Measurements from ENCODE around the gene SLC26A11.
A peak's percentile ranks its signal among the peaks of the same experiment; 100 is the strongest.
"Not testable (repeated sequence)": the region's sequence is repeated elsewhere in the genome, so short reads cannot be mapped to it uniquely, and the experiment has no call there.

Gene SLC26A11

DNA sequence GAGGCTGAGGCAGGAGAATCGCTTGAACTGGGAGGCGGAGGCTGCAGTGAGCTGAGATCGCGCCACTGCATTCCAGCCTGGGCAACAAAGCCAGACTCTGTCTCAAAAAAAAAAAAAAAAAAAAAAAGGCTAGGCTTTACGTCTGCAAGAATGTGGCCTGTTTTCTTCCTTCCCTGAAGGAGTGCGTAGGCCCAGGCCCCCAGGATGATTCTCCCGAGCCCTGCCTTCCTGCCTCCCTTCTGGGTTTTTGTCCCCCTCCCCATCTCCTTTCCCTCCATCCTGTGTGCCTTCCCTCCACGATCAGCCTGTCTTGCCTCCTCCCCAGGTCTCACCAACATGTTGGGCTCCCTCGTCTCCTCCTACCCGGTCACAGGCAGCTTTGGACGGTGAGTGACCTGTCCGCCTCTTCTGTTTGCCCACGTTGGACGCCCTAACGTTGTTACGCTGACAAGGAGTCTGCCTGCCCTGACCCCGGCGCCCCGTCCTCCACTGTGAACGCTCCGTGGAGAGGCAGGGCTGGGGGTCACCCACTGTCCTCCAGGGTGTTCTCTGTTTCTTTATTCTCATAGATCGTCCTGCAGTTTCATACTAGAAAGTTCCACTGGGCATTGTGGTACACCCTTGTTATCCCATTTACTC, 24.8 kb downstream of the SLC26A11 start:
- no peak for DNase-seq

DNA sequence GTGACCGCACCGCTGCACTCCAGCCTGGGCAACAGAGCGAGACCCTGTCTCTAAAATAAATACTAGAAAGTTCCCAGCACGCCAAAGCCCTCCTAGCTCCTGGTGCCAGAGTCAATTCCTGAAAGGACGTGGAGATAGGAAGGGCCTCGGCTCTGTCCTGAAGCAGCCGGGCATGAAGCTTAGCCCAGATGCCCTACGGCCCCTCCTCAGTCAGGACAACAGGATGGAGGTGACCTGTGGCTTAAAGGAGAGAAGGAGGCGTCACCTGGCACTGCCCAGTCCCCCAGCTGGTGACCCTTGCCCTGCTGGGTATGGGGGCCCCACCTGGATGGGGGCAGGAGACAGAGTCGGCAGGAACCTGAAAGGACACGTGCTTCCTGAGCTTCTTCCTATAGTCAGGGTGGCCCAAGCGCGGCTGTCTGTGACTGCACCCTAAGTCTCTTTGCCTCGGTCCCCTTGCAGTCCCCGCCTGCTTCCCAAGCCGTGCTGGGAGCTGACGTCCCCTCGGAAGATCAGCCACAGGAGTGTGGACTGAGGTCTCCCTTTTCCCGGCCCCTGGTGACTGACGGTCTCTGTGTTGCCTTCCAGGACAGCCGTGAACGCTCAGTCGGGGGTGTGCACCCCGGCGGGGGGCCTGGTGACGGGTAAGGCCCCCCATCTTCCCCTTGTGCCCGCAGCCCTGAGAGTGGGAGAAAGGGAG, 25.5 kb downstream of the SLC26A11 start:
- no peak for DNase-seq

DNA sequence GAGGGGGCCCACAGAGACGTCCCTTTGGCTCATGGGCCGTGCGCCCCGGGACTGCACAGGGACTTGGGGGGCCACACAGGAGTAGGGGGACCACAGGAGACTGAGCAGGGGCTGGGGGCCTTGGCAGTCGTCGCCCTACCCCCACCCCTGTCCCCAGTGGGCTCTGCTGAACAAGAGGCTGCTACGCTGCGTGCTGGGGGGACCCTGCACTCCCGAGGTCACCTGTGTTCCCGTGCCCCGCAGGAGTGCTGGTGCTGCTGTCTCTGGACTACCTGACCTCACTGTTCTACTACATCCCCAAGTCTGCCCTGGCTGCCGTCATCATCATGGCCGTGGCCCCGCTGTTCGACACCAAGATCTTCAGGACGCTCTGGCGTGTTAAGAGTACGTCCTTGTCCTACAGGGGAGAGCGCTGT, 26.0 kb downstream of the SLC26A11 start:
- DNase-seq, result no peak

DNA sequence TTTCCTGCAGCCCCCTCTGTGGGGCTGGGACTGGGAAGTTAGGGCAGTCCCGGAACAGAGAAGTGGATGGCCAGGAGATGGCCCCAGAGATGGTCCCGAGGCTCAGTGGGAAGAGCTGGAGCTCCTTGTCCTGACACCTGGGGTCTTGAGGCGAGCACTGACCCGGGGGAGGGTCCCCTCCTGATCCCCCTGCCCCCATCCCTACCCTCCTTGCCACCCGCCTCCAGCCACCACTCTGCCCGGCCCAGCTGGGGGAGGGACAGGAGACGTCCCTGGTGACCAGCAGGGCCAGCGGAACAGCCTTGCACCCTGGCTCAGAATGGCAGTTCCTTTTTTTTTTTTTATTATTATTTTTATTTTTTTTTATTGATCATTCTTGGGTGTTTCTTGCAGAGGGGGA, 26.5 kb downstream of the SLC26A11 start:
- no peak for DNase-seq

DNA sequence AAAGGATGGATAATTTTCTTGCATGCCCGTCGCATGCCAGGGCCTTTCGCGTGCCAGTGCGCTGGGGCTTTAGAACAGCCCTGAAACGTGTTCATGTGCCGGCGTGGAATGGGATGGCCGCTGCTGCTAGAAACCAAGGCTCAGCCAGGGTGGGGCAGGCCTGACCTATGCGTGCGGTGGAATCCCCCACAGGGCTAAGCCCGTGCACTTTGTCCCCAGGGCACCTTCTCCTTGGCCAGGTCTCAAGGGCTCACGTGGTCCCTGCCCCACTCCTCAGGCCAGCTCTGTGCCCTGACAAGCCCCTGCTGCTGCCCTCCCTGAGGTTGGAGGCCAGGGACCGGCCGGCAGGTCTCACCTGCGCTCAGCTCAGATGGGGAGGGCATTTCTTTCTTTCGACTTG, 27.3 kb downstream of the SLC26A11 start:
- DNase-seq, result no peak

DNA sequence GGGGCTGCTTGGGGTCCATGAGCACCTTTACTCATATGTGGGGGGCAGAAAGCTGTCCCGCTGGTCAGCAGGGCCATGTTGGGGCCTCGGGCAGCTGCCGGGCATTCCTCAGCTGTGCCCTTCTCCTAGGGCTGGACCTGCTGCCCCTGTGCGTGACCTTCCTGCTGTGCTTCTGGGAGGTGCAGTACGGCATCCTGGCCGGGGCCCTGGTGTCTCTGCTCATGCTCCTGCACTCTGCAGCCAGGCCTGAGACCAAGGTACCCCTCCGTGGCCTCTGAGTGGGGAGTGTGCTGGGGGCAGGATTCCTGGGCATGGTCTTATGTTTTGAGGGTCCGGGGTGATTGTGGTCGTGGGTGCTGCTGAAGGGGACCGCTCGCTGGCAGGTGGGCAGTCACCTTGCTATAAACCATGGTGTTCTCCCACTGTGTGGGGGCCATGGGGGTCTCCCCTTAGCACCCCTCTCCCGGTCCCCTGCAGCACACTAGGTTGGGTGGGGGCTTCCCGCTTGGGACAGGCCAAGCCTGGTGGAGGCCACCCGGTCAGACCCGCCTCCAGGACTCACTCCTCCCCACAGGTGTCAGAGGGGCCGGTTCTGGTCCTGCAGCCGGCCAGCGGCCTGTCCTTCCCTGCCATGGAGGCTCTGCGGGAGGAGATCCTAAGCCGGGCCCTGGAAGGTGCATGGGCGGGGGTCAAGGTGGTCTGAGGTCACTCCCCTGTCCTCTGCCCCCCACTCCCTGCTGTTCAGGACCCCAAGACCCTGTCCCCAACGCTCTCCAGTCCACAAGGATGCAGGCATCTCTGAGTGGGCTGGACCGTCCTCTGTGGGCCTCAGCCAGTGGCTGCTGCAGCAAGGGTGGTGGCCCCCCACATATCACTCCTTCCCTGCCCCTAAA, 28.0 kb downstream of the SLC26A11 start:
- no peak for DNase-seq

DNA sequence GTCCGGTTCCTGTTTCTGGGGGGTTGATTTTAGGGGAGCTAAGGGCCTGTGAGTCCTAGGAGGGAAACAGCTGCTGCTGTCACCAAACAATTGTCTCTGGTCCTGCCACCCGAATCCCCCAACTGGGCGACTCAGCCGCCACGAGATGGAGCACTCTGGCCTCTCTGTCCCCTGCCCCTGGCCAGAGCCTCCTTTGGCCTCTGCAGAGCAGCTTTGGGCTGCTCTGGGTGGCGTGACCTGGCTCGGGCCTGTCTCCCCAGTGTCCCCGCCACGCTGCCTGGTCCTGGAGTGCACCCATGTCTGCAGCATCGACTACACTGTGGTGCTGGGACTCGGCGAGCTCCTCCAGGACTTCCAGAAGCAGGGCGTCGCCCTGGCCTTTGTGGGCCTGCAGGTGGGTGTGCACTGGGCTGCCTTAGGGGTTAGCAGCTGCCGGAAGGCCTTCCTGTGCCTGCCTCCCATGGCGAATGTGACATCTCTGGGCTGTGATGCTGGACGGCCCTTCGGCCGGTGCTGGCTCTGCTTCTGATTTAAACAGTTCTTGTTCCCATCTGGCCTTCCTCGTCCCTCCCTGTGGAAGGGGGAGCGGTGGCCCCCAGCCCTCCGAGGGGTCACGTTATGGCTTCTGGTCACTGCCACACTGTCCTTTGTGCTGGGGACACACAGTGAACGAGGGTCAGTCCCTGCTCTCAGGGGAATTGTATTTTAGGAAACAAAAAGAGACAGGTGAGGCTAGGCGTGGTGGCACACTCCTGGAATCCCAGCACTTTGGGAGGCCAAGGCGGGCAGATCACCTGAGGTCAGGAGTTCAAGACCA, 28.9 kb downstream of the SLC26A11 start:
- no peak for DNase-seq

DNA sequence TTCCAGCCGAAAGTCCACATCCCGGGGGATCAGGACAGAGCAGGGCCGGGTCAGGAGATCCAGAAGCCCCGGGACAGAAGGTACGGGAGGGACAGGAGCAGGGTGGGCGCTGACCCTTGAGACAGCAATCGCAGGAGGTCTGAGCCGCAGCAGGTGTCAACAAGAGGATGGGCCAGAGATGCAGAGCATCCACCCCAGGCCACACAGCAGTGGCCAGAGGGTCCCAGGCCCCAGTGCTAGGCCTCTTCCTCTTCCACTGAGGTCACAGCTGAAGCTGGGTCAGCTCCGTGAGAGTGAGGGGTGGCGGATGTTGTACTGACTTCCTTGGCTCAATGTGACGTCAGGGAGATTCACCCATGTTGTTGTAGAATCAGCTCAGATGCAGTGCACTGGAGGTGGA, 31.7 kb downstream of the SLC26A11 start:
- DNase-seq, result no peak

DNA sequence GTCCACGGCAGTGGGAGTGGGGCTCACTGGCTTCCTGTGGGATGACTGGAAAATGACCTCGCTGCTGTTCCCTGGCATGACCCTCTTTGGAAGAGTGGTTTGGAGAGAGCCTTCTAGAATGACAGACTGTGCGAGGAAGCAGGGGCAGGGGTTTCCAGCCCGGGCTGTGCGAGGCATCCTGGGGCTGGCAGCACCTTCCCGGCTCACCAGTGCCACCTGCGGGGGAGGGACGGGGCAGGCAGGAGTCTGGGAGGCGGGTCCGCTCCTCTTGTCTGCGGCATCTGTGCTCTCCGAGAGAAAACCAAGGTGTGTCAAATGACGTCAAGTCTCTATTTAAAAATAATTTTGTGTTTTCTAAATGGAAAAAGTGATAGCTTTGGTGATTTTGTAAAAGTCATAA, 32.6 kb downstream of the SLC26A11 start:
- DNase-seq, result peak; percentile 12

DNA sequence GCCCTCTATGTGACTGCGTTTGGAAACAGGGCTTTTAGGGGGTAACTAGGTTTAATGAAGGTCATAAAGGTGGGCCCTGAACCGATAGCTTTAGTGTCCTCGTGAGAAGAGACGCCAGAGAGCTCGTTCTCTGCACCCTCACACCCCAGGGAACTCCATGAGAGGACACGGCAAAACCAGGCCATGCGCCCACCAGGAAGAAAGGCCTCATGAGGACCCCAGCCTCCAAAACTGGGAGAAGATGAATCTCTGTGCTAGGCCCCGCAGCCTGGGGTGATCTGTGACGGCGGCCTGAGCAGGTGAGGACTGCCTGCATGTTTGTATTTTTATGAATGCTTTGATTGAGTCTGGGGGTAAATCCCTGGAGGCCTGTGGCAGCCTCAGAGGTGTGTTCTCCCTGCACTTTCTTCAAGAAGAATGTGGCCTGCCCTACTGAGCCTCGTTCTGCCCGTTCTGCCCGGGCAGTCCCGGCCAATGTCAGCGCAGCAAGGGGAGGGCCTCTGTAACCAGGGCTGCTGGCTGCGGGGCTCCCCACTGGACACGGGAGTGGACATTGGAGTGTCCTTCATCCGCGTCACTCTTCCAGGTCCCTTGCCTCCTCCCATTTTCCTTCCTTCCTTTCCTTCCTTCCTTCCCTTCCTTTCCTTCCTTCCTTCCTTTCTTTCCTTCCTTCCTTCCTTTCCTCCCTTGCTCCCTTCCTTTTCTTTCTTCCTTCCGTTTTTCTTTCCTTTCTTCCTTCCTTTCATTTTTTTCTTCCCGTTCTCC, 33.6 kb downstream of the SLC26A11 start:
- no peak for DNase-seq

DNA sequence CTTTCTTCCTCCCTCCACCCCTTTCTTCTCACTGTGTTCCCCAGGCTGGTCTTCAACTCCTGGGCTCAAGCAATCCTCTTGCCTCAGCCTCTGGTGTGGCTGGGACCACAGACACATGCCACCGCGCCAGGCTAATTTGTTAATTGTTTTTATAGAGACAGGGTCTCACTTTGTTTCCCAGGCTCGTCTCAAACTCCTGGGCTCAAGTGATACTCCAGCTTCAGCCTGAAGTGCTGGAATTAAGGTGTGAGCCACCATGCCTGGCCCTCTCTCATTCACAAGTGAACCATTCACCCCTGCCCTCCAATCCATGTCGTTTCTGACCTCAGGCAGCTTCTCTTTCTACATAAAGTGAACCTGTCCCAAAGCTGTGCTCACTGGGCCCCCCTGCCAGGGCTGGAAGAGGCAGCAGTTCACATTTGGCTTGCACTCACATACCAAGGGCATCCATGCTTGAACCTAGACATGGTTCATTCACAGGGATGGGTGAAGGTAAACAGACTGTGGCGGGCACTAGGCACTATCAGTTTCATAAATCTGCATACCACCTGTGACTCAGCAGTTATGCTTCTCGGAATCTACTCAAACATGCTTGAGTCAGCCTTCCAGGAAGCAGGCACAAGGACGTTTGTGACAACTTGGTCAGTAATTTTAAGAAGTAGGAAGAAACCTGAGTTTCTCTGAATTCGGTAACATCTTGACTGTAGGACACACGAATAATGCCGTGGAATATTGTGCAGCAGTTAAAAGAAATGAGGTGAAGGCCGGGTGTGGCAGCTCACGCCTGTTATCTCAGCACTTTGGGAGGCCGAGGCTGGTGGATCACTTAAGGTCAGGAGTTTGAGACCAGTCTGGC, 34.4 kb downstream of the SLC26A11 start:
- DNase-seq, result peak; percentile 96

DNA sequence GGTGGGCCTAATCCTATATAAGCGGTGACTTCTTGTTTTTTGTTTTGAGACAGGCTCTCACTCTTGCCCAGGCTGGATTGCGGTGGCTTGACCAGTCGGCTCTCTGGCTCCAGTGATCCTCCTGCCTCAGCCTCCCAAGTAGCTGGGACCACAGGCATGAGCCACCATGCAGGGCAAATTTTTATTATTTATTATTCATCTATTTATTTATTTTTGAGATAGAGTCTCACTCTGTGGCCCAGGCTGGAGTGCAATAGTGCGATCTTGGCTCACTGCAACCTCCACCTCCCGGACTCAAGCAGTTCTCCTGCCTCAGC, 35.8 kb downstream of the SLC26A11 start:
- no peak for DNase-seq

DNA sequence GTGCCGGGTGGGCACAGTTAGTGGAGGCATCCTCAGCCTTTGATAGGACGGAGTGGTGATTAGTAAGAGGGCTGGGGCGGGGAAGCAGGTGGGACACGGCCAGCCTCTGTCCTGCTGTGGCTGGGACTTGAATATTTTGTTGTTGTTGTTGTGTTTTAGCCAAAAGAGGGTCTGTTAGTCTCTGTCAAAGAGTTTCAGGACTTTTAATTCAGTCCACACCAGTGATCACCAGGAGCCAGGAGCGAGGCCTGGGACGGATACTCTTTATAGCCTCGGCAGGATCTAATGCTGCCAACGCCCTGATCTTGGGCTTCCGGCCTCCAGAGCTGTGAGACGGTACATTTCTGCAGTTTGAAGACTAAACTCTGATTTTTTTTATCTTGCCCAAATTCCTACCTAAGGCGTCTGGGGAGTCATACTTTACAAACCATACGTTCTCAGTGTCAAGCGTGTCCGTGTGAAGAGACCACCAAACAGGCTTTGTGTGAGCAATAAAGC, 37.5 kb downstream of the SLC26A11 start:
- DNase-seq, result no peak

DNA sequence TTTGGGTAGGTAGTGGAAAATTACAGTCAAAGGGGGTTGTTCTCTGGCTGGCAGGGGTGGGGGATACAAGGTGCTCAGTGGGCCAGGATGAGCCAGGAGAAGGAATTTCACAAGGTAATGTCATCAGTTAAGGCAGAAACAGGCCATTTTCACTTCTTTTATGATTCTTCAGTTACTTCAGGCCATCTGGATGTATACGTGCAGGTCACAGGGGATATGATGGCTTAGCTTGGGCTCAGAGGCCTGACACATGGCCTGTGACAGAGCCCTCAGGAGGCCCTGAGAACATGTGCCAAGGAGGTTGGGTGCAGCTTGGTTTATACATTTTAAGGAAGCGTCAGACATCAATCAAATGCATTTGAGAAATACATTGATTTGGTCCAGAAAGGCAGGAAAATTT, 38.1 kb downstream of the SLC26A11 start:
- DNase-seq, result not testable (repeated sequence)

DNA sequence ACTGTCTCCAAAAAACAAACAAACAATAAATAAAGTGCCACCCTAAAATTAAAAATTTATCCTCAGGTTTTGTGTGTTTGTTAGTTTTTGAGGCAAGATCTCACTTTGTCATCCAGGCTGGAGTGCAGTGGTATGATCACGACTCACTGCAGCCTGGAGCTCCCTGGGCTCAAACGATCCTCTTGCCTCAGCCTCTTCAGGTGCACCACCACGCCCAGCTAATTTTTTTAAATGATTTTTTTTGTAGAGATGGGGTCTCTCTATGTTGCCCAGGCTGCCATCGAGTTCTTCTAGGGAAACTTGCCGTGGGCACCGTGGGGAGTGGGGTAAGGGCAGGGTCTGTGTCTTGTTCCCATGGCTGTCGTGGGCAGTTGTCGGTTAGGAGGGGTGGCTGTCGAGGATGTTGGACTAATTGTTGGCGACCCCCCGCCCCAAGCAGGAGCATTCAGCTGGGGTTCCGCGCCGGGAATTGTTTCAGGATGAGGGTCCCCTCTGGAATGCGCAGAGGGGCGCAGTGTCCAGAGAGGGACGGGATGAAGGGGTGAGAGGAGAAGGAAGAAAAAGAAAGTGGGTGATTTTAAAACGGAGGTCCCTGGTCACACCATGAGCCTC, 39.3 kb downstream of the SLC26A11 start:
- DNase-seq, result peak; percentile 24

DNA sequence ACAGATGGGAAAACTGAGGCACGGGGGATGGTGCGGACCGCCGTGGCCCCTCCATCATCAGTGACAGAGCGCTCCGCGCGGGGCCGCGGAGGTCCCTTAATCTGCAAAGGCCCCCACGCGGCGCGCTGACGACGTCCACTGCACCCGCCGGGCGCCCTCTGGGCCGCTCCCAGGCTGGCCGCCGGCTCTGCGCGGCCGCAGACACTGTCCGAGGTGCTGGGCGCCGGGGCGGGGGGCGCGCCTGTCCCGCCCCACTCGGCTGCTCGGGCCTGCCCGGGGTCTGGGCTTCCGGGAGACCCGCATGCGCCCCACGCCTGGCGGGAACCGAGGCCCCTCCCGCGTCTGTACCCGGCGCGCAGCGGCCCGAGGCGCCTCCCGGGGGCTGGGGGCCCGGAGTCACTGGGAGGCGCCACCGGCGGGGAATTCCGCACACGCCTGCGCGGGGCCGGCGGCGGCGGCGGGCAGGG, 39.9 kb downstream of the SLC26A11 start:
- peak; percentile 81 for DNase-seq

DNA sequence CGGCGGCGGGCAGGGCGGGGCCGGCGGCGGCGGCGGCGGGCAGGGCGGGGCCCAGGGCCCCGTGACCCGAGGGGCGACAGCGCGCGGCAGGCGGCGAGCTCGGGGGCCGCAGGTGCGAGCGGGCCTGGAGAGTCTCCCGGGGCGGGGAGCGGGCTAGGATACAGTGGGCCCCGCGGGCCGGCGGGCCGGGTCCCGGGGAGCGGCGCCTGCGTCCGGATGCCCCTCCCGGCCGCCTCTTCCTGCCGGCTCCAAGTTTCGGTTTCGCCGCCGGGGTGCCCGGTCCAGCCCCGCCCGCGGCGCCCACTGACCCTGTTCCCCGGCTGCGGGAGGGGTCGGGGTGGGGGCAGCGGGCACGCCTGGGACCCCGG, 40.5 kb downstream of the SLC26A11 start, which contains the start of gene RNF213:
Gene RNF213 (plus strand): TSS at position 62 of the 368 bp plus-strand sequence. CDS start 2,830 bp downstream, outside the sequence.
- DNase-seq, result peak; percentile 48

DNA sequence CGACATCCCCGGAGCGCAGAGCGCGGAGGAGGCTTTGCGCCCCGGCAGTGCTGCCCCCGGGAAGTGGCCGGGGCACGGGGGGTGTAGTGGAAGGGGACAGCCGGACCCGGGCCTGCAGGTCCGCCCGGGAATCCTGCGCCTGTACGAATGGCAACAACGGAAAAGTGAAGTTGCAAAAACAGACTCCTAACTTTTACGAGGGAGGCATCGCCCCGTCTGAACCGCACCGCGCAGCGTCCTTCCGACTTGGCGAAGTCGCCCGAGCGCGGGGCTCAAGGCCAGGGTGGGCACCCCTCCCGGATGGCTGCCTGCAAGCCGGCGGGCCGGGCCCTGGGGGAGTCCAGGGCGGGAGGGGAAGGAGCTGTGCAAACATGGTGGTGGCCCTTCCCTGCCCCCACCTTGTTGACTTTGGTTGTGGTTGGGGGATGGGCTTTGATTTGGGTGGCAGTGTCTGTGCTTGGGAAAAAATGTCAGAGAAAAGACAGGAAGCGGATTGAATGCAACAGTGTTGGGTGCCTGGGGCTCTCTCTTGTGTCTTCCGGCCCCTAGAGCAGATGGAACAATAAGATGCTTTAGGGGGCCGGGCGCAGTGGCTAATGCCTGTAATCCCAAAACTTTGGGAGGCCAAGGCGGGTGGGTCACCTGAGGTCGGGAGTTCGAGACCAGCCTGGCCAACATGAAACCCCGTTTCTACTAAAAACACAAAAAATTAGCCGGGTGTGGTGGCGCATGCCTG, 41.1 kb downstream of the SLC26A11 start:
- peak; percentile 81 for DNase-seq

DNA sequence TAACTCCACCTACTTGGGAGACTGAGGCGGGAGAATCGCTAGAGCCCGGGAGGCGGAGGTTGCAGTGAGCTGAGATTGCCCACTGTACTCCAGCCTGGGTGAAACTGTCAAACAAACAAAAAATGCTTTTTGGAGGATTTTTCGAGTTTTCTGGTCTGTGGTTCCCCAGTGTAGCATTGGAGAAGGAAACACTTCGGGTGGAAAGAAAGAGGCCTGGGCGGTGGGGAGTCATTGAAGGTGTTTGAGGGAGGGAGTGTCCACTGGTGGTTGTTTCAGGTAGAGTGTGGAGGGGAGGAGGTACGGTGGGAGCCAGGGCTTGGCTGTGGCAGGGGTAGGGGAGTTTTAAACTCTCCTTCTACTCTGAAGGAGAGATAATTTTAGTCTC, 41.7 kb downstream of the SLC26A11 start:
- DNase-seq, result no peak
